Measurements from ENCODE around the gene GAL3ST3. TPM values are rescaled to one million over a fixed set of nuclear protein-coding genes. Genes with fewer than 3 reads are reported as not detected.
"Not testable (repeated sequence)": the region's sequence is repeated elsewhere in the genome, so short reads cannot be mapped to it uniquely, and the experiment has no call there.

GAL3ST3 gene
- total RNA-seq, 1 donor from 2014 or later, result not detected

DNA sequence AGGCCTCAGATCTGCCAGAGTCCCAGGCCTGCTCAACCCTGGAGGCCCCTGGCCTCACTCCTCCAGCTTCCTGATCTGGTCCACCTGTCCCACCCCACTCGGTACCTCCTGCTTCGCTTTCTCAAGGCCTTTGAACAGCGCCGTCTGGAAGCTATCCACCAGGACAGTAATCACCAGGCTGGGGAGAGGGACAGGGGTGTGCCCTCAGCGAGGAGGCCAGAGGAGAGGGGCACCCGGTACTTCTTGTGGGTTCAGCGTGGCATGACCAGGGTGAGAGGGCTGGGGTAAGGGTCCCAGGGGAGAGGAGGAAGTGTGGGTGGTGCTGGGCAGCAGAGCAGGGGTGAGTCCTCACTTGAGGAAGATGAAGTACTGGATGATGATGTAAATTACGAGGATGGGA, 28.7 kb downstream of the GAL3ST3 start:
- H3K4me3 Mint-ChIP-seq, result no peak overlapping the region
- H3K27ac Mint-ChIP-seq, result peak overlapping the region; percentile 32
- intact Hi-C loops (cut with micrococcal nuclease), result no loop called here
- H3K9me3 Mint-ChIP-seq, result no peaks in the 10 kb centered on the region
- no peaks in the 10 kb centered on the region for H3K36me3 Mint-ChIP-seq (ENCODE audit: low read depth)
- peaks cover 21% of the 10 kb centered on the region for H3K4me1 Mint-ChIP-seq
- peaks cover 7% of the 10 kb centered on the region for H3K27me3 Mint-ChIP-seq
- no peak for DNase-seq

DNA sequence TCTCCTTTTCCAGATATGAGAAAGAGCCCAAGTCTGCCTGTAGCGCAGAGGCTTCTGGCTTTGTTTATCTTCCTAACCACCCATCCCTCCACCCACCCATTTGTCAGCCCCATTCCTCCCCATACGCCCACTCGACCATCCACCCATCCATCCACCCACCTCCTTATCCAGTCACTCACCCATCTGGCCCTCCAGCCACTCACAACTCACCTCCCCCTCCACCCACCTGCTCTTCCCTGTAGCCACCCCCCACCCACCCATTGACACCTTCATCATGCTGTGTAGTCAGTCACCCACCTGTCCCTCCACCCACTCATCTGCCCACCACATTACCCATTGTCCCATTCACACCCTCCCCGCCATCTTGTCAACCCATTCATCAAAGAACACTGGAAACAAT, 31.6 kb downstream of the GAL3ST3 start:
- no peaks in the 10 kb centered on the region for H3K36me3 Mint-ChIP-seq (ENCODE audit: low read depth)
- intact Hi-C loops (cut with micrococcal nuclease), result no loop called here
- peak overlapping the region; percentile 80 for H3K27ac Mint-ChIP-seq

DNA sequence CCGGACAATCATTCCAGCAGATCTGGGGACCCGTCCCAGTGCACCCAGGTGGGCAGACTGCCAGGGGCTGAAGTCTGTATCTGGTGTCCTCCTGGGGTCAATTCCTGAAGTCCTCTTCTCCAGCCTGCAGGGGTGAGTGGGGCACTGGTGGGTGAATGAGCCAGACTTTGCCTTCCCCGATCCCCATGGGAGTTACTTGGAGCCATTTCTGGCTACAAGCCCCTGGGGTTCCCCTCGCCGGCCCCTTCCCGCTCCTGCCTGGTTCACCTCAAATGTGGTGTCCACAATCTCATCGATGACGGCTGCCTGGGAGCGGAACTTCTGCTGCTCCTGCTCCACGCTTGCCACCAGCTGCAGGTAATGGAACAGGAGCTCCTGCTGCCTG, 32.2 kb downstream of the GAL3ST3 start:
- Mint-ChIP-seq H3K27ac (no peak overlapping the region), H3K36me3 (ENCODE audit: low read depth) (no peaks in the 10 kb centered on the region), H3K9me3 (no peaks in the 10 kb centered on the region), H3K4me3 (no peak overlapping the region), H3K4me1 (peaks cover 16% of the 10 kb centered on the region), H3K27me3 (peaks cover 11% of the 10 kb centered on the region)
- no peak for DNase-seq
- intact Hi-C loops (cut with micrococcal nuclease), result no loop called here

More for the DNA sequence above, 31.6 kb downstream of the GAL3ST3 start:
- H3K4me3 Mint-ChIP-seq, result peak overlapping the region; percentile 34
- peaks cover 9% of the 10 kb centered on the region for H3K27me3 Mint-ChIP-seq
- peaks cover 16% of the 10 kb centered on the region for H3K4me1 Mint-ChIP-seq
- DNase-seq, result no peak
- no peaks in the 10 kb centered on the region for H3K9me3 Mint-ChIP-seq

DNA sequence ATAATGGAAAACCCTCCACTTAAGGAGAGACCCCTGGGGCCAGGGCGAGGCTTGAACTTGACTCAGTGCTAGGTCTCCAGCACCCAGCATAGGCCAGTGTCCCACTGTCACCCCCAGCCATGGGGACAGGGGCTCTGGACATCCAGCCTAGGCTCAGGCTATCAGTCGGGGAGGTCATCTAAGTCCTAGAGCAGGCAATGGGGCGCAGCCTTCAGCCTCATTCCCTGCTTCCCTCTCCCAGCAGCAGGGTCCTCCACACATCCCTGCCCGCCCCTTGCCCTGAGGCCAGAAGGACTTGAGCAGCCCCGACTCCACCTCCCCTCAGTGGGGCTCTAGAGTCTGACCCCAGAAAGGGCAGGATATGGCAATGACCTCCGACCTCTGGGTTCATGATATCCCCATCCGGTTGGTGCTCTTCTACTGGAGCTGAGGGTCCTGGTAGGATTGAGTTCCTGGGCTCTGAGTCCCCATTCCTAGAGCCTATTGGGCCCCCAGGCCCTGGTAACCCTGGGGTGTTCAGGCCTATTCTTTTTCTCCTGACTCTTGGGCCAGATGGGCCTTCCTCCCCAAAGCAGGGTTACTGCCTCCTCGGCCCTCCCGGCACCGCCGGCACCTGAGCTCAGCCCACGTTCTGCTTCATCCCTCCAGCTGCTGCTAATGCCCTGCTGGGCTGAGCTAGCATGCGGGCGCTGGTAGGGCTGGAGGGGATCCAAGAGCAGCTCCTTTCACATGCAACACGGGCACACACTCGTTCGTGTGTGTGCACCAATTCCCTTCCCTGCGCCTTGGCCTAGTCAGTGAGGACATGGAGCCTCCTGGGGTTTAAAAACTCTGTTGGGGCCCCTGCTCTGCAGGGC, 32.8 kb downstream of the GAL3ST3 start:
- Mint-ChIP-seq H3K27ac (no peak overlapping the region), H3K36me3 (ENCODE audit: low read depth) (no peaks in the 10 kb centered on the region), H3K27me3 (peaks cover 14% of the 10 kb centered on the region), H3K4me1 (peaks cover 12% of the 10 kb centered on the region), H3K9me3 (no peaks in the 10 kb centered on the region), H3K4me3 (no peak overlapping the region)
- DNase-seq, result no peak
- intact Hi-C loops (cut with micrococcal nuclease), result no loop called here

DNA sequence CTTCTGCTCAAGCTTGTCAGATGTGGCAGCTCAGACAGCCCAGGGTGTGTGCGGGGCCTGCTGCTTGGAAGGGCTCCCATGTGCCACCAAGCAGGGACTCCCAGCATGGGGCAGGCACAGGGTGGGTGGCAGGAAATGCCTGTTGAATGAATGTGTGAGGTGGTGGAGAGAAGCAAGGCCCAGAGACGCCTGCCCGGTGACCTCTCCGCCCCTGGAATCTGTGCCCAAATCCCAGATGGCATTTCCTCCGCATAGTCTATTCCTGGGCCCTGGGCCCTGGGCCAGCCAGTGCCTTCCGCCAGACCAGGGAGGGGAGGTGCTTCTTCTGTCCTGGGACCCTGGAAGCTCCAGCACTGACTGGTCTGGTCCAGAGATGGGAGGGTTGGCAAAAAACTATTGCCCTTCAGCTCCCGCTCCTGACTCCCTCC, 33.5 kb downstream of the GAL3ST3 start:
- peaks cover 17% of the 10 kb centered on the region for H3K27me3 Mint-ChIP-seq
- no peak overlapping the region for H3K27ac Mint-ChIP-seq
- H3K36me3 Mint-ChIP-seq (ENCODE audit: low read depth), result no peaks in the 10 kb centered on the region
- H3K4me1 Mint-ChIP-seq, result peaks cover 9% of the 10 kb centered on the region
- DNase-seq, result peak; percentile 54
- H3K4me3 Mint-ChIP-seq, result no peak overlapping the region
- intact Hi-C loops (cut with micrococcal nuclease), result no loop called here
- H3K9me3 Mint-ChIP-seq, result no peaks in the 10 kb centered on the region

DNA sequence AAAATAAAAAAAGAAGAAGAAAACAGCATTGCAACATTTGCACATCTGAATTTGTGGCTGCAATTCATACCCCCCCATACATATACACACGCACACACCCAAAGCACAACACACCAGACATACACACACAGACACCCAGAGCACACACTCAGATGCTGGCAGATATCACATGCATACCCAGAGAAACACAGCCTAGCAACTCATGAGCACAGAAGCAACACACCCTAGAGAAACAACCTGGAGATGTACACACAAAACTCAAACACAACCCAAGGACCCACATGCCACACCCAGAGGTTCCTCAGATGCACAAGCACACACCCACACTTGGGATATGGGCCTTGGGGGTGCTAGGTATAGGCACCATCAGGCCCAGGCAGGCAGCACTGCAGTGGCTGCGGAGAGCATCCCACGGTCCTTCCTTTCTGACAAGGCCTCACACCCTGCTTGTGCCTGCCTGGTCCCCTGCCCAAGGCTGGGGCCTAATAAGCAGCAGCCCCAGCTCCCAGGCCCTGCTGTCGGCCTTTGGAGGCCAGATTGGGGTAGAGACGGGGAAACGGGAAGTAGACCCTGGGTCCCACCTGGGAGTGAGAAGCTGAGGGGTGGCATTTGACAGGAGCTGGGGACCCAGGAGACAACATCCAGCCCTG, 34.0 kb downstream of the GAL3ST3 start:
- DNase-seq, result no peak
- intact Hi-C loops (cut with micrococcal nuclease), result no loop called here
- no peaks in the 10 kb centered on the region for H3K36me3 Mint-ChIP-seq (ENCODE audit: low read depth)
- H3K27me3 Mint-ChIP-seq, result peaks cover 21% of the 10 kb centered on the region
- H3K9me3 Mint-ChIP-seq, result no peaks in the 10 kb centered on the region
- H3K4me1 Mint-ChIP-seq, result peaks cover 6% of the 10 kb centered on the region
- H3K27ac Mint-ChIP-seq, result peak overlapping the region; percentile 7
- H3K4me3 Mint-ChIP-seq, result no peak overlapping the region

DNA sequence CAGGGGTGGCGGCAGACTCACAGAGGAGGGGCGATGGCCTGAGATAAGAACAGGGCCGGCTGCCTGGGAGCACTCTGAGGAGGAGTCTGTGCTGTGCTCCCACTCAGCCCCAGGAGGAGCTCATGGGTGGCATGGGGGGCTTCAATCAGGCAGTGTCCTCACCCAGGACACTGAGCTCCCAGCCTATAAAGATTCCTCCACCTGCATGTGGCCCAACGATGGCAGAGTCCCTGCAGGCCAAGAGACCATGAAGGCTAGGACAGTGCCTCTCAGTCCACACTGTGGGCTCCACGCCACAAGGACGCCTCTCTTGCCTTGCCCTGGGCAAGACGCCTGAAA, 35.2 kb downstream of the GAL3ST3 start:
- Mint-ChIP-seq H3K4me1 (peaks cover 6% of the 10 kb centered on the region), H3K9me3 (no peaks in the 10 kb centered on the region)

DNA sequence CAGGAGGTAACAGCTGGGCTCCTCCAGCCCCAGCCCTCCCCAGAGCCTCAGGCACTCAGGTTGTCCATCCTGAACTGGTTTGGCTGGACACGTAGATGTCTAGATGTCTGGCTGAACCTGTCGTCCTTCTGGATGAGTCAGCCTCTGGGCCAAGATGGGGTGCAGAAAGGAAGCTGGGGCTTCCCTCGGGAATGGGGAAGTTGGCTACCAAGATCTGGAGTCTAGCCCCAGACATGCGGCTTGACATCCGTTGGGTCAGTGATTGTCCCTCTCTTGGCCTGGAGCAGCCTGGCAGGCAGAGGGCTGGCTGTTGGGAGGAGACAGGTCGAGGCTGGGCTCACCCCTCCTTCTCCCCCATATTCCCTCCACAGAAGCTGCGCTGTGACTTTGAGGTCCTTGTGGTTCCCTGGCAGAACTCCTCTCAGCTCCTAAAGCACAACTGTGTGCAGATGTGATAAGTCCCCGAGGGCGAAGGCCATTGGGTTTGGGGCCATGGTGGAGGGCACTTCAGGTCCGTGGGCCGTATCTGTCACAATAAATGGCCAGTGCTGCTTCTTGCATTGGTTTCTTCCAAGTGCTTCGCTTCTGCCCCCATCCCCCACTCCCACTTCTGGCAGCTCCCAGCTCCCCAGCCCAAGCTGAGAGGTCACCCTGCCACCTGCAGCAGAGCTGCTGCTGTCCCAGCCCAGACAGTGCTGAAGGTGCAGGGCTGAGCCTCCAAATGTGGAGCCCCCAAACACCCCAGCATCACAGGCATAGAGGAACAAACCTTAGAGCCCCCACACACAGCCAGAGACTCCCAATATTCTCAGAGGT, 35.8 kb downstream of the GAL3ST3 start:
- peak; percentile 53 for DNase-seq
- Mint-ChIP-seq H3K9me3 (no peaks in the 10 kb centered on the region), H3K27me3 (peaks cover 21% of the 10 kb centered on the region), H3K4me1 (peaks cover 6% of the 10 kb centered on the region), H3K27ac (no peak overlapping the region), H3K4me3 (no peak overlapping the region), H3K36me3 (ENCODE audit: low read depth) (no peaks in the 10 kb centered on the region)
- intact Hi-C loops (cut with micrococcal nuclease), result no loop called here

More for the DNA sequence above, 35.2 kb downstream of the GAL3ST3 start:
- intact Hi-C loops (cut with micrococcal nuclease), result no loop called here
- H3K4me3 Mint-ChIP-seq, result no peak overlapping the region
- H3K27me3 Mint-ChIP-seq, result peaks cover 21% of the 10 kb centered on the region
- H3K36me3 Mint-ChIP-seq (ENCODE audit: low read depth), result no peaks in the 10 kb centered on the region
- DNase-seq, result peak; percentile 50
- H3K27ac Mint-ChIP-seq, result no peak overlapping the region

DNA sequence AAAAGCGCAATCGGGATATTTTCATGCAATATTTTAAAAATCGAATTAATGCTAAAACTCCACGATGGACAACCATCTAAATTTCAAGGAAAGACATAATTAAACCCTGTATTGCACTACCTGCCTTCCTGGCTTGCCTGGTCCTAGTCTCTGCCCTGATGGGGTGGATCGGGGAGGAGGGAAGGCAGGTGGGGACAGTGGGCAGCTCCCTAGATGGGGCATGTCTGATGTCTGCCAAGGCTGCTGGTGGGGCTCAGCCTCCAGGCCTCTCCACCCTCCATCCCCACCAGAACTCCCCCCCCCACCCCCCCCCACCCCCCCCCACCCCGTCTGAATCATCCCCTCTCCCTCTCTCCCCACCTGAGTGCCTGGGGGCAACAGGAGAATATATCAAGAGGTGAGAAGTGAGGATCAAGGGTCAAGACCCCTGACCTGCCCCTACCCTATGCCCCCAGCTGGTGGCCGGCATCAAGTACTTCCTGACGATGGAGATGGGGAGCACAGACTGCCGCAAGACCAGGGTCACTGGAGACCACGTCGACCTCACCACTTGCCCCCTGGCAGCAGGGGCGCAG, 36.5 kb downstream of the GAL3ST3 start:
- Mint-ChIP-seq H3K27me3 (peaks cover 21% of the 10 kb centered on the region), H3K27ac (no peak overlapping the region), H3K4me1 (peaks cover 4% of the 10 kb centered on the region), H3K9me3 (no peaks in the 10 kb centered on the region), H3K4me3 (no peak overlapping the region), H3K36me3 (ENCODE audit: low read depth) (no peaks in the 10 kb centered on the region)
- DNase-seq, result no peak
- intact Hi-C loops (cut with micrococcal nuclease), result no loop called here

DNA sequence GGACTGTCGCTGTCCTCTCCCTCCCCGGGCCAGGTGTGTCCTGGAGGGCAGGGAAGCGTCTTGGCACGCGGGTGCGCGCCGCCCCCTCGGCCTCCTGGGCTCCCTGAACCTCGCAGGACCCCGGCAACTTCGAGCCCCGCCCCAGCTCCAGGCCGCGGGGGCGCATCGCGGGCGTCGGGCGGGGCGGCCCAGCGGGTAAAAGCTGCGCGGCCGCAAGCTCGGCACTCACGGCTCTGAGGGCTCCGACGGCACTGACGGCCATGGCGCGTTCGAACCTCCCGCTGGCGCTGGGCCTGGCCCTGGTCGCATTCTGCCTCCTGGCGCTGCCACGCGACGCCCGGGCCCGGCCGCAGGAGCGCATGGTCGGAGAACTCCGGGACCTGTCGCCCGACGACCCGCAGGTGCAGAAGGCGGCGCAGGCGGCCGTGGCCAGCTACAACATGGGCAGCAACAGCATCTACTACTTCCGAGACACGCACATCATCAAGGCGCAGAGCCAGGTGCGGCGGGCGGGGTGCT, 37.1 kb downstream of the GAL3ST3 start, which contains the start of gene CST6:
Gene CST6 (plus strand): TSS at position 224 of the 519 bp plus-strand sequence. CDS start 37 bp downstream, at position 261.
- peaks cover 21% of the 10 kb centered on the region for H3K27me3 Mint-ChIP-seq
- no peak for DNase-seq
- H3K27ac Mint-ChIP-seq, result no peak within 1 kb of the TSS
- H3K4me3 Mint-ChIP-seq, result no peak within 1 kb of the TSS
- no peaks in the 10 kb centered on the region for H3K4me1 Mint-ChIP-seq
- no peaks in the 10 kb centered on the region for H3K36me3 Mint-ChIP-seq (ENCODE audit: low read depth)
- intact Hi-C loops (cut with micrococcal nuclease), result no loop called here
- H3K9me3 Mint-ChIP-seq, result no peaks in the 10 kb centered on the region

DNA sequence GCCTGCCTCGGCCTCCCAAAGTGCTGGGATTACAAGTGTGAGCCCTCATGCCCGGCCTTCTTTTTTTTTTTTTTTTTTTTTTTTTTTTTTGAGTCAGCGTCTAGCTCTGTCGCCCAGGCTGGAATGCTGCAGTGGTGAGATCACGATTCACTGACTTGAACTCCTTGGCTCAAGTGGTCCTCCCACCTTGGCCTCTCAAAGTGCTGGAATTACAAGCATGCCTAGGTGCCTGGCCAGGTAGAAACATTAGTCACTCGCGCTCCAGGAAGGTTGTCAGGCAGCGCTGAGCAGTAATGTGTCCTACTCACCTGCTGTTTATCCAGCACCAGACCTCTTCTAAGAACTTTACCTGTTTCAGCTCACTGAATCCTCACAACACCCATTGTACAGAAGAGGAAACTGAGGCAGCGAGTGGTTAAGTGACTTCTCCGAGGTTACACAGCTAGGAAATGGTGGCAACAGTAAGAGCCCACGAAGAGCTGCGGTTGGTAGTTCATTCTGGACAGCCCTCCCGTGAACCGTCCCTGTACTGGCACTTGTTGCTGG, 37.6 kb downstream of the GAL3ST3 start:
- peaks cover 2% of the 10 kb centered on the region for H3K36me3 Mint-ChIP-seq (ENCODE audit: low read depth)
- DNase-seq, result no peak
- H3K4me1 Mint-ChIP-seq, result no peaks in the 10 kb centered on the region
- H3K27me3 Mint-ChIP-seq, result peaks cover 21% of the 10 kb centered on the region
- no peak overlapping the region for H3K27ac Mint-ChIP-seq
- no peak overlapping the region for H3K4me3 Mint-ChIP-seq
- no peaks in the 10 kb centered on the region for H3K9me3 Mint-ChIP-seq
- intact Hi-C loops (cut with micrococcal nuclease), result no loop called here

DNA sequence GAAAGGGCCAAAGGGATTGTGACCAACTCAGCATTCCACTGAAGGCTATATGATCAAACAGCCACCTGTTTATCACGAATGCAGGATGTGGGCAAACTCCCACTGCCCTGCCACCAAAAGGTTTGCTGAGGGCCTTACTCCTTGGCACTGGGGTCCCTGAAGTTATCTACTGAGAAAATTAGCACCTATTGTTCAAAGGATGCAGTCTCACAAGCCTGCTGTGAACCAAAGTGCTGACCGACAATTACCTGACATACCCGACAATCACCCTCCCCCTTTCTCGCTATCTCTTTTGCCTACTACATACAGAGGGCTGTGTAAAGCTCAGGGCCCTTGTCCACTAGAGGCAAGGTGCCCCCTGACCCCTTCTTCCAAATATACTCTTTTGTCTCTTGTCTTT, 38.9 kb downstream of the GAL3ST3 start:
- intact Hi-C loops (cut with micrococcal nuclease); H3K9me3 Mint-ChIP-seq; DNase-seq; H3K4me3 Mint-ChIP-seq; H3K4me1 Mint-ChIP-seq; H3K36me3 Mint-ChIP-seq (ENCODE audit: low read depth); H3K27ac Mint-ChIP-seq: not testable (repeated sequence)
- peaks cover 21% of the 10 kb centered on the region for H3K27me3 Mint-ChIP-seq

DNA sequence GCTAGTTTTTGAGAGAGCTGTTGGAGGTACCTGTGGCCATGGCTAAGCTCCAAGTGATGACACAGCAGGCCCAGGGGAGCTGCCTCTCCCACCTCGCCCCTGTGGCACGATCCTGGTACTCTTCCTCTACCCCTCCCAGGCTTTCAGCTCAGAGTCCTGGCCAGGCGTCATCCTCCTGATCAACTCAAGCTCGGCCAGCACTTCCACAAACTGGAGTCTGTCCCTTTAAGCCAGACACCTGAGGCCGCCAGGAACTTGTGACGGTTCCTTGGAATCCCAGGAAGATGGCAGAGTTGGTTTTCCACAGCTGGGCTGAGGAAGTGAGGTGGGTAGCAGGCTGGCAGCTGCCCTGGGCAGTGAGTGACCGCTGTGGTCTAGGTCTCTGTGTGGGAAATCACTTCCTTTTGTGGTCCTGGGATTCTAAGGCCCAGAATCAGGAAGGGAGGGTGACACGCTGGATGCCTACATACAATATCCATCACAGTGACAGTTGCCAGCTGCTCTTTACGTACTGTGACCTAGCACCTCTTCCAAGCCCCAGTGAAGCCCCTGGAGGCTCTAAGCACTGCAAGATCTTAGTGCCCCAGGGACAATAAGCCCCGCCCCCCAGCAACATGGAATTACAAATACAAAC, 40.4 kb downstream of the GAL3ST3 start:
- intact Hi-C loops (cut with micrococcal nuclease), result no loop called here
- Mint-ChIP-seq H3K27me3 (peaks cover 20% of the 10 kb centered on the region), H3K4me1 (peaks cover under 1% of the 10 kb centered on the region), H3K27ac (no peak overlapping the region), H3K36me3 (ENCODE audit: low read depth) (peaks cover 17% of the 10 kb centered on the region), H3K9me3 (no peaks in the 10 kb centered on the region), H3K4me3 (no peak overlapping the region)
- peak; percentile 54 for DNase-seq

Measured in activated CD4-positive, alpha-beta T cell treated with anti-CD3 and anti-CD28 coated beads, Interleukin-2, amount 10 ng/mL, durations not matched to agents 24 days and 14 days (primary cell).